HG03135 (cell line): ENCODE results near the gene PARD6A.
"Not testable (repeated sequence)": the region's sequence is repeated elsewhere in the genome, so short reads cannot be mapped to it uniquely, and the experiment has no call there.

Experiments
- ATAC-seq: cut with Tn5 transposase; IDR thresholded peaks from one replicate; pipeline ENCODE4 v1.9.1; 2021; ENCODE audit warnings: mild to moderate bottlenecking, moderate library complexity; ENCODE audit not compliant: unreplicated experiment

PARD6A gene

DNA sequence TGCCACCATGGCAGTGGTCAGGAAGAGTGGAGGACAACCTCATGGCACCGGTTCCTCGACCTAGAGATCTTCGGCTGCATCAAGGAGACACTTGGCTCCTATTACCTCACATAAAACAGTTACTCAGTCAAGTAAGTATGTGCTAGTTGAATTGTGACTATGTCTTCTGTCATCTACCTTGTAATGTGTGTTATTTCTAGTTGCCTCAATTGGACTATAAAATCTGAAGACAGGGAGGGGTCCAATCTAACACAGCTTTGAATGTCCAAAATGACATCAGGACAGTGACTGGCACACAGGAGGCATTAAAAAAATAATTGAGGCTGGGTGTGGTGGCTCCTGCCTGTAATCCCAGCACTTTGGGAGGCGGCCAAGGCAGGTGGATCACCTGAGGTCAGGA is 23.0 kb downstream of the PARD6A start:
- no peak for ATAC-seq

DNA sequence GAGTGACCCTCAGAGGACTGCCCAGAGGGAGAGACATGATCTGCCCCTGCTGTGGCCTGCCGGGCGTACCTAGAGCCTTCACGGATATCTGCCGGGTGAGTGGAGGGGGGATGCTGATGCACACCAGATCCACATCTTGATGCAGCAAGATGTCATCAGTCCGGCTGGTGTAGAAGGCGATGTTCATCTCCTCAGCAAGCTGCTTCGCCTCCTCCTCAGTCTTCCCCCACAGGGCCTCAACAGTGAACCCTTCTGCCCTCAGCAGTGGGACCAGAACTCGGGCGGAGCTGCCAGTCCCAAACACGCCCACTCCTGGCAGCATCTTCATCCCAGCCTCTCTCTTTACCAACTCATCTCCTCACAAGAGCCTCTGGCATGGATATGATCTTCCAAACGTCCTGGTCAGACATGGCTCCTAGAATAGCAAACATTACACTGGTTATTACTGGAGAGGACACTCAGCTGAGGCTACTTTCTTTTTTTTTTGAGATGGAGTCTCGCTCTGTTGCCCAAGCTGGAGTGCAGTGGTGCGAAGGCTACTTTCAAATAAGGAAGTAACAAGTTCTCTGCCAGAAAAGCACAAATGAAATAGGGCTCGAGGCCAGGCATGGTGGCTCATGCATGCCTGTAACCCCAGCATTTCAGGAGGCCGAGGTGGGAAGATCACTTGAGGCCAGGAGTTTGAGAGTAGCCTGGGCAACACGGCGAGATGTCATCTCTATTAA is 24.8 kb downstream of the PARD6A start:
- ATAC-seq, result no peak

DNA sequence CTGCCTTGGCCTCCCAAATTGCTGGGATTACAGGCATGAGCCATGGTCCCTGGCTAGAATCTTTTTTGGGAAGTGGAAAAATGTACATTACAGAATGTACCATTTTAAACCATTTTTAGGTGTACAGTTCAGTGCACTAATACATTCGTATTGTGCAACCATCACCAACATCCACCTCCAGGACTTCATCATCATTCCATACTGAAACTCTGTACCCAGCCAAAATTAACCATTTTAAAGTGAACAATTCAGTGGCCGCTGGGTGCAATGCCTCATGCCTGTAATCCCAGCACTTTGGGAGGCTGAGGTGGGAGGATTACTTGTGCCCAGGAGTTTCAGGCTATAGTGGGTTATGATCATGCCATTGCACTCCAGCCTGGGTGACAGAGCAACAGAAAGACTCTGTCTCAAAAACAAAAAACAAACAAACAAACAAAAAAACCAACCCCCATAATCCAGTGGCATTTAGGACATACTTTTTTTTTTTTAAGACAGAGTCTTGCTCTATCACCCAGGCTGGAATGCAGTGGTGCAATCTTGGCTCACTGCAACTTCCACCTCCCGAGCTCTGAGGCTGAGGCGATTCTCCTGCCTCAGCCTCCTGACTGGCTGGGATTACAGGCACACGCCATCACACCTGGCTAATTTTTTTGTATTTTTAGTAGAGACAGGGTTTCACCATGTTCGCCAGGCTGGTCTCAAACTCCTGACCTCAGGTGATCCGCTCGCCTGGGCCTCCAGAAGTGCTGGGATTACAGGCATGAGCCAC is 32.9 kb downstream of the PARD6A start:
- ATAC-seq, result not testable (repeated sequence)

DNA sequence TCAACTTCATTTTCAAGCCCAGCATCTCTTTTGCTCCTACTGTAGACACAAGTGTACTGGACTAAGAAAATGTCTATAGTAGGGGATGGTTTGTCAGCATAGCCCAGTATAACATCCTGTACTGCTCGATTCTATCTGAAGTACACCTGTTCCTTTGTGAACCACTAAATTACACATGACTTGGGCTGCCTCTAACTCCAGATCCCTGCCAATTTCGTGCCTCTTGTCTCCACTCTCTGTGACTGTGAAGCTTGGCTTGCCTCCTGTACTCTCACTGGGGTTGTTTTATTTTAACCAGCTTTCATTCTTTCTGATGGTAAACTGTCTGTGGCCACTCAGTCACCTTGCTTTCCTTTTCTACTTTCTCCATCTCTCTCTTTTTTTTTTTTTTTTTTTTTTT is 33.9 kb downstream of the PARD6A start:
- no peak for ATAC-seq

DNA sequence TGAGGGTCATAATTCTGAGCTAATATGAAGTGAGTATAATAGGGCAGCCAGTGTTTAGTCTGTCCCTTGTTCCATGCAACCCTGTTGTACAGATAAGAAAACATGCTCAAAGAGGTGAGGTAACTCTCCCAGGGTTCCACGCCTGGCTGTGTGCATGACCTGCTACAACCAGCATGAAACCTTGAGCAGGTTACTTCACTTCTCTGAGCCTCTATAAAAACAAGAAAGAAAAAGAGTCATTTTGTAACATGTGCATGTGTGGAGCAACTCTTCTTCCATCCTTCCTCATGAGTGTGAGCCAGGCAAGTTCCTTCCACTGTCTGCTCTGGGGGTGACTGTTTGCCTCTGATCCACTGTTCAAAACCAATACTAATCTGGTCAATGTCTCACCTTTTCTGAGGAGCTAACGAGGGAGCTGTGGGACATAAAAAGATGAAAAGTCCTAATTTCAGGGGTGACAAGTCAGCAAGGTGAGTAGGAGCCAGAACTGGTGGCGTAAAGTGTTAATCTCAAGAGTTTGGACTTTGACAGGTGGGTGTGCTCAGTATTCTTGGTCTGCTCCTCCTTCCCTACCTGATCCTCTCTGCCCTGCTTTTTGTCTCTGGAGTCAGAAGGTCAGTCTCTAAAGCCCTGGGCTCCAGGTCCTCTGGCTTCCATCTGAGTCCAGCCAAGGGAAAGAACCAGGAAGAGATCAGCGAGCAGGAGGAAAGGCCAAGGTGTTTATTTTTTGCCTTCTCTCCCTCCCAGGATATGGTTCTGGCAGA is 36.8 kb downstream of the PARD6A start:
- ATAC-seq, result no peak

DNA sequence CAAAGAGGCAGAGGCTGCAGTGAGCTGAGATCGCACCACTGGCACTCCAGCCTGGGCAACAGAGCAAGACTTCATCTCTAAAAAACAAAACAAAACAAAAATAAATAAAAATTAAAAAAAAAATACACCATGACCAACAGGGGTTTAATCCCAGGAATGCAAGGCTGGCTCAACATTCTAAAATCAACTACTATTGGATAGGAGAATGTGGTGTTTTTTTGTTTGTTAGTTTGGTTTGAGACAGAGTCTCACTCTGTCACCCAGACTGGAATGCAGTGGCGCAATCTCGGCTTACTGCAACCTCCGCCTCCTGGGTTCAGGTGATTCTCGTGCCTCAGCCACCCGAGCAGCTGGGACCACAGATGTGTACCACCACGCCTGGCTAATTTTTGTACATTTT is 38.5 kb downstream of the PARD6A start:
- ATAC-seq, result no peak

DNA sequence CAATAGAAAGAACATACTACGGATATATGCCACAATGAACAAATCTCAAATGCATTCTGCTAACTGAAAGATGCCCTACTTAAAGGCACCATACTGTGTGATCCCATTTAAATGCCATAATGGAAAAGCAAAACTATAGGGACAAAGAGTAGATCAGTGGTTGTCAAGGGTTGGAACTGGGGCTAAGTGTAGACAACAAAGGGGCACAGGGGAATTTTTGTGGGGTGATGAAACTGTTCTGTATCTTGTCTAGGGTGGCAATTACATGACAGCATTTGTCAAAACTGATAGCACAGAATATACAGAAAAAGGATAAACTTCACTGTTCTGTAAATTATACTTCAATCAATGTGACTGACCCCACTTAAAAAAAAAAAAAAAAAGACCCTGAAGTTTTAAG is 40.7 kb downstream of the PARD6A start:
- ATAC-seq, result no peak

DNA sequence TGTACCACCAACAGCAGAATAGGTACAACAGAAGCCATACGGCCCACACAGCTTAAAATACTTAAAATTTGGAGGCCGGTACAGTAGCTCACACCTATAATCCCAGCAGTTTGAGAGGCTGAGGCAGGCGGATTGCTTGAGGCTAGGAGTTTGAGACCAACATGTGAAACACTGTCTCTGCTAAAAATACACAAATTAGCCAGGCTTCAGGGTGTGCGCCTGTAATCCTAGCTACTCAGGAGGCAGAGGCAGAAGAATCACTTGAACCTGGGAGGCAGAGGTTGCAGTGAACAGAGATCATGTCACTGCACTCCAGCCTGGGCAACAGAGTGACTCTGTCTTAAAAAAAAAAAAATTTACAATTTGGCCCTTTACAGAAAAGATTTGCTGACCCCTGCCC is 41.4 kb downstream of the PARD6A start:
- no peak for ATAC-seq

DNA sequence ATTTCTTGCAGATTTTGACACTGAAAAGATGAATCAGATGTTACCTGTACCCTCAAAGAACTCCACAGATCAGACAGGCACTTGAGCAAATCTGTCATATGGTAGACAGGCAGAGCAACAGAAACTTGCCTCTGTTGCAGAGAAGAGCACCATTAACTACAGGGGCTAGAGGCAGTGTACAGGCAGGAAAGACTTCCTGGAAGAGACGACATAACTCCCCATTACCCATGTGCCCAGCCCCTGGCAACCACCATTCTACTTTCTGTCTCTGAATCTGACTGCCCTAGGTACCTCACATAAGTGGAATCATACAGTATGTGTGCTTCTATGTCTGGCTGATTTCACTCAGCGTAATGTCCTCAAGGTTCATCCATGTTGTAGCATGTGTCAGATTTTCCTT is 42.9 kb downstream of the PARD6A start:
- no peak for ATAC-seq

DNA sequence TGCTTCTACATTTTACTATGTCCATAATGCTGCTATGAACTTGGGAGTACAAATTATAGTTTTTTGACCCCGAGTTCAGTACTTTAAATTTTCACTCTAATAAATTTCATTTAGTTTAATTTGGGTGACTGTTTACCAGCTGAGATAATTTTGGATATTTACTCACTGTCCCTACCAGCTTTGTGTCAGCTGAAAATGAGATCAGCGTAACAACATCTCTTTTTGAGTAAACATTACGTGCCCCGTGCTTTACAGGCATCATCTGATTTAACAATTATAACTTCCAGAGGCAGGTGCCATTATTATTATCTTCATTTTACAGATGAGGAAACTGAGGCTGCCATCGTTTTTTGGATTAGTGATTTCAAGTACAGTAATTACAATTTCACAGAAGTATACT is 43.4 kb downstream of the PARD6A start:
- no peak for ATAC-seq

DNA sequence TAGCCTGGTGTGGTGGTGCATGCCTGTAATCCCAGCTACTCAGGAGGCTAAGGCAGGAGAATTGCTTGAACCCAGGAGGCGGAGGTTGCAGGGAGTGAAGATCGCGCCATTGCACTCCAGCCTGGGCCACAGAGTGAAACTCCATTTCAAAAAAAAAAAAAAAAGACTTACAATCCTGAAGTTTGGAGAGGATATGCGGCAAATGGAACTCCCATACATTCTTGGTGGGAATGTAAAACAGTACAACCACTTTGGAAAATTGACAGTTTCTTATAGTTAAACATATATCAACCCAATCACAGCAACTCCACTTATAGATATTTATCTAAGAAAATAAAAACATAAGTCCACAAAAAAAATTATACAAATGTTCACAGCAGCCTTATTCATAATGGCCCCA is 46.5 kb downstream of the PARD6A start:
- ATAC-seq, result no peak

DNA sequence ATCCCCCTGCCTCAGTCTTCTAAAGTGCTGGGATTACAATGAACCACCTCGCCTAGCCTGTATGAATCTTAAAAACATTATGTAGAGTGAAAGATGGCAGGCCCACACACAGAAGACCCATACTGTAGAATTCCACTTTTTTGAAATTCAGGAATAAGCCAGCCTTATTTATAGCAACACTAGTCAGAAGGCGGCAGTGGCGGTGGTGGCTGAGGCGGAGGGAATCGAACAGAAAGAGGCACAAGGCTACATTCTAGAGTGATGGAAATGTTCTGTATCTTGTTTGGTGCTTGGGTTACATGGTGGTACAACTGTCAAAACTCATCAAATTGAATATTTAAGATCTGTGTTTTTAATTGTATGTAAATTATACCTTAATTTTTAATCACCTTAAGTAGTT is 47.0 kb downstream of the PARD6A start:
- ATAC-seq, result no peak

DNA sequence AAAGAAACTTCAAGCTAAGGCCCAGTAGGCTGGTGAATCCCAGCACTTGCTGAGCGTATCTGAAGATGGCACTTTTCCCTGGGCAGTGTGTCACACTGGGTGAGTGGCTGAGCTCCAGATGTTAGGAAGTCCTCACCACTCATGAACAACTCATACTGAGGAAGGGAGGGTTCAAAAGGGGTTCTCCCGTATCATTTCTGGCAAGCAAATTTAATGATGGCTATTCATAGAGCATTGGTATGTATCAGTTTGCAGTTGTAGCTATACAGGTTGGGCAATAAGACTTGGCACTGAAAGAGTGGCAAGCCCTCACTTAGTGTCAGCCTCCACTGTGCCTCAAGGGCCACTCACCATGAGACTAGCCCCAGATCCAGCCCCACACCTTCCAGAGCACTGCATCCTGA is 47.6 kb downstream of the PARD6A start:
- no peak for ATAC-seq

DNA sequence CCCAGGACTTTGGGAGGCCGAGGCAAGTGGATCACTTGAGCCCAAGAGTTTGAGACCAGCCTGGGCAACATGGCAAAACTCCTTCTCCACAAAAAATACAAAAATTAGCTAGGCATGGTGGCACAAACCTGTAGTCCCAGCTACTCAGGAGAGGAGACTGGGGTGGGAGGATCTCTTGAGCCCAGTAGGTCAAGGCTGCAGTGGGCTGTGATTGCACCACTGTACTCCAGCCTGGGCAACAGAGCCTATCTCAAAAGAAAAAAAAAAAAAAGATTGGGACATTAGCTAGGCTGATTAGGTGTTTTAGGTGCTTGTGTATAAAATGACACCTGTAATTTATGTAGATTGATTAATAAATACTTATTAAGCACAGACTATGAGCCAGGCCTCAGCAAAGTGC is 48.3 kb downstream of the PARD6A start:
- no peak for ATAC-seq

DNA sequence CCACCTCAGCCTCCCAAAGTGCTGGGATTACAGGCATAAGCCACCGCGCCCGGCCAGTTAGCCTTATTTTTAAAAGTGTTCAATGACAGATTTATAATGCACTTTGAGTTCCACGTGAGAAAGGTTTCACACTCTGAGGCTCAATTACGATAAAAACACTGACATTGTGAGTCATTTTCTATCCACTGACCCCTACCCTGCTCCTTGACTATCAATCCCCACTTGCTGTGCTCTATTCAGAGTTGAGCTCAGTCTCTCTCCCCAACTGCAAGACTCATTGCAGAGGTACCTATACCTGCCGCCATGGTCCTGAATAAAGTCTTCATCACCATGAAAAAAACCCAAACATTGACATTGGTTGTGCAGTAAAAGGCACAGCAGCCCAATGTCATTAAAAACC is 49.8 kb downstream of the PARD6A start:
- ATAC-seq, result no peak
